Measurements from ENCODE around the gene LTBP2. TPM values are rescaled to one million over a fixed set of nuclear protein-coding genes. Genes with fewer than 3 reads are reported as not detected.

LTBP2 gene
- total and polyA plus RNA-seq, 2 of the 13 experiments (the other 11 are each of a cell fraction or from before 2014, with no cell fraction given): 0.20 to 0.41 TPM

- H2AFZ ChIP-seq (ENCODE audit: low read length): no peak overlapping the region
- H3K27ac ChIP-seq (ENCODE audit: extremely low read length, insufficient read depth, low read length): no peak overlapping the region
- no peak overlapping the region for H3K9ac ChIP-seq (ENCODE audit: insufficient read depth, low read depth, low read length)
- 29% methylated on average over 1 of the region's 2 CpGs for WGBS (ENCODE audit: low lambda C conversion rate)
- no peaks in the 10 kb centered on the region for H4K20me1 ChIP-seq (ENCODE audit: insufficient read depth, low read length)
- no peak for DNase-seq (ENCODE audit: low spot score)
- H3K4me2 ChIP-seq (ENCODE audit: low read depth, low read length): no peak overlapping the region
- FAIRE-seq: no peak
- no peak for TF ChIP-seq ZNF24 (IDR thresholded peaks at IDR 0.05)
- no peak for TF ChIP-seq ZNF512 (CRISPR knock-in tag; IDR thresholded peaks at IDR 0.05)
- no peak for TF ChIP-seq TP53 (CRISPR knock-in tag; conservative IDR thresholded peaks at IDR 0.05)
- no peak for TF ChIP-seq THAP7 (CRISPR knock-in tag; IDR thresholded peaks at IDR 0.05)
- TF ChIP-seq CEBPB (IDR thresholded peaks at IDR 0.05; ENCODE audit: borderline replicate concordance, low read depth, low read length): no peak
- TF ChIP-seq, protein P1, sequence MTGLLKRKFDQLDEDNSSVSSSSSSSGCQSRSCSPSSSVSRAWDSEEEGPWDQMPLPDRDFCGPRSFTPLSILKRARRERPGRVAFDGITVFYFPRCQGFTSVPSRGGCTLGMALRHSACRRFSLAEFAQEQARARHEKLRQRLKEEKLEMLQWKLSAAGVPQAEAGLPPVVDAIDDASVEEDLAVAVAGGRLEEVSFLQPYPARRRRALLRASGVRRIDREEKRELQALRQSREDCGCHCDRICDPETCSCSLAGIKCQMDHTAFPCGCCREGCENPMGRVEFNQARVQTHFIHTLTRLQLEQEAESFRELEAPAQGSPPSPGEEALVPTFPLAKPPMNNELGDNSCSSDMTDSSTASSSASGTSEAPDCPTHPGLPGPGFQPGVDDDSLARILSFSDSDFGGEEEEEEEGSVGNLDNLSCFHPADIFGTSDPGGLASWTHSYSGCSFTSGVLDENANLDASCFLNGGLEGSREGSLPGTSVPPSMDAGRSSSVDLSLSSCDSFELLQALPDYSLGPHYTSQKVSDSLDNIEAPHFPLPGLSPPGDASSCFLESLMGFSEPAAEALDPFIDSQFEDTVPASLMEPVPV (CRISPR knock-in tag; IDR thresholded peaks at IDR 0.05): no peak
- no peak for TF ChIP-seq MAFG (CRISPR knock-in tag; IDR thresholded peaks at IDR 0.05)
- TF ChIP-seq, protein P2, sequence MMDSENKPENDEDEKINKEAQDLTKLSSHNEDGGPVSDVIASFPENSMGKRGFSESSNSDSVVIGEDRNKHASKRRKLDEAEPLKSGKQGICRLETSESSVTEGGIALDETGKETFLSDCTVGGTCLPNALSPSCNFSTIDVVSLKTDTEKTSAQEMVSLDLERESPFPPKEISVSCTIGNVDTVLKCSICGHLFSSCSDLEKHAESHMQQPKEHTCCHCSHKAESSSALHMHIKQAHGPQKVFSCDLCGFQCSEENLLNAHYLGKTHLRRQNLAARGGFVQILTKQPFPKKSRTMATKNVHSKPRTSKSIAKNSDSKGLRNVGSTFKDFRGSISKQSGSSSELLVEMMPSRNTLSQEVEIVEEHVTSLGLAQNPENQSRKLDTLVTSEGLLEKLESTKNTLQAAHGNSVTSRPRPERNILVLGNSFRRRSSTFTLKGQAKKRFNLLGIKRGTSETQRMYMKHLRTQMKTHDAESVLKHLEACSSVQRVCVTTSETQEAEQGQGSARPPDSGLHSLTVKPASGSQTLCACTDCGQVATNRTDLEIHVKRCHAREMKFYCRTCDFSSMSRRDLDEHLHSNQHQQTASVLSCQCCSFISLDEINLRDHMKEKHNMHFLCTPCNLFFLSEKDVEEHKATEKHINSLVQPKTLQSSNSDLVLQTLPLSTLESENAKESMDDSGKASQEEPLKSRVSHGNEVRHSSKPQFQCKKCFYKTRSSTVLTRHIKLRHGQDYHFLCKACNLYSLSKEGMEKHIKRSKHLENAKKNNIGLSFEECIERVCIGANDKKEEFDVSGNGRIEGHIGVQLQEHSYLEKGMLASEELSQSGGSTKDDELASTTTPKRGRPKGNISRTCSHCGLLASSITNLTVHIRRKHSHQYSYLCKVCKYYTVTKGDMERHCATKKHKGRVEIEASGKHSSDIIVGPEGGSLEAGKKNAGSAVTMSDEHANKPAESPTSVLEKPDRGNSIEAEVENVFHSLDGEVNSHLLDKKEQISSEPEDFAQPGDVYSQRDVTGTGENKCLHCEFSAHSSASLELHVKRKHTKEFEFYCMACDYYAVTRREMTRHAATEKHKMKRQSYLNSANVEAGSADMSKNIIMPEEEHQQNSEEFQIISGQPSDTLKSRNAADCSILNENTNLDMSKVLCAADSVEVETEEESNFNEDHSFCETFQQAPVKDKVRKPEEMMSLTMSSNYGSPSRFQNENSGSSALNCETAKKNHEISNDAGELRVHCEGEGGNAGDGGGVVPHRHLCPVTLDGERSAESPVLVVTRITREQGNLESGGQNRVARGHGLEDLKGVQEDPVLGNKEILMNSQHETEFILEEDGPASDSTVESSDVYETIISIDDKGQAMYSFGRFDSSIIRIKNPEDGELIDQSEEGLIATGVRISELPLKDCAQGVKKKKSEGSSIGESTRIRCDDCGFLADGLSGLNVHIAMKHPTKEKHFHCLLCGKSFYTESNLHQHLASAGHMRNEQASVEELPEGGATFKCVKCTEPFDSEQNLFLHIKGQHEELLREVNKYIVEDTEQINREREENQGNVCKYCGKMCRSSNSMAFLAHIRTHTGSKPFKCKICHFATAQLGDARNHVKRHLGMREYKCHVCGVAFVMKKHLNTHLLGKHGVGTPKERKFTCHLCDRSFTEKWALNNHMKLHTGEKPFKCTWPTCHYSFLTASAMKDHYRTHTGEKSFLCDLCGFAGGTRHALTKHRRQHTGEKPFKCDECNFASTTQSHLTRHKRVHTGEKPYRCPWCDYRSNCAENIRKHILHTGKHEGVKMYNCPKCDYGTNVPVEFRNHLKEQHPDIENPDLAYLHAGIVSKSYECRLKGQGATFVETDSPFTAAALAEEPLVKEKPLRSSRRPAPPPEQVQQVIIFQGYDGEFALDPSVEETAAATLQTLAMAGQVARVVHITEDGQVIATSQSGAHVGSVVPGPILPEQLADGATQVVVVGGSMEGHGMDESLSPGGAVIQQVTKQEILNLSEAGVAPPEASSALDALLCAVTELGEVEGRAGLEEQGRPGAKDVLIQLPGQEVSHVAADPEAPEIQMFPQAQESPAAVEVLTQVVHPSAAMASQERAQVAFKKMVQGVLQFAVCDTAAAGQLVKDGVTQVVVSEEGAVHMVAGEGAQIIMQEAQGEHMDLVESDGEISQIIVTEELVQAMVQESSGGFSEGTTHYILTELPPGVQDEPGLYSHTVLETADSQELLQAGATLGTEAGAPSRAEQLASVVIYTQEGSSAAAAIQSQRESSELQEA (CRISPR knock-in tag; IDR thresholded peaks at IDR 0.05; ENCODE audit: not compliant biosample characterization): no peak
- no peak for TF ChIP-seq RARG (CRISPR knock-in tag; IDR thresholded peaks at IDR 0.05; ENCODE audit: low read depth)
- intact Hi-C loops (cut with micrococcal nuclease; ENCODE audit: unreplicated experiment): no loop called here
- no peaks in the 10 kb centered on the region for H3K79me2 ChIP-seq (ENCODE audit: insufficient read depth, low read length)
- CTCF ChIA-PET (ENCODE audit: low intra/inter-chr PET ratio, low total read pairs): no interaction called here
- H3K27me3 ChIP-seq (ENCODE audit: control insufficient read depth in 1 of 2, insufficient read depth in 2 of 2, low read length in 2 of 2): peaks cover 0 to 9% of the 10 kb centered on the region in 2 experiments; a peak in 2 of 5 replicates
- no TSS peak for BruUV-seq (replicated peaks)
- no peak overlapping the region for H3K4me3 ChIP-seq (replicated peaks in 1 of 3; ENCODE audit: insufficient read depth in 1 of 3, low read depth in 2 of 3, low read length in 3 of 3)
- H3K9me3 ChIP-seq (ENCODE audit: low read length): no peaks in the 10 kb centered on the region
- H3K36me3 ChIP-seq (replicated peaks in 1 of 2; ENCODE audit: control insufficient read depth in 1 of 2, insufficient read depth in 2 of 2, low read length in 2 of 2): no peaks in the 10 kb centered on the region
- in situ Hi-C loops (cut with HindIII; ENCODE audit: extremely low pct_ligation_motif_present, low pct_unique_long_range_greater_than_20kb): no loop called here
- POLR2A ChIA-PET: no interaction called here
- peaks cover 18% of the 10 kb centered on the region for H3K4me1 ChIP-seq (ENCODE audit: insufficient read depth, low read length)
- ATAC-seq: no peak
These were observed 36.5 kb downstream of the LTBP2 start for GRCh38 chr14:74575507-74575906.

All from HepG2 (cell line).